Stimulated activated CD8-positive, alpha-beta memory T cell treated with anti-CD3 and anti-CD28 coated beads, Interleukin-15, amount 100 ng/mL, for 4 hours (primary cell): ENCODE results near the gene TMEM94.
"Not testable (repeated sequence)": the region's sequence is repeated elsewhere in the genome, so short reads cannot be mapped to it uniquely, and the experiment has no call there.

ENCODE experiments used
- DNase-seq, 2 donors: peaks; one replicate each; pipeline ENCODE4 v3.0.0-alpha.2; 2020; ENCODE audit warnings: low read depth in 2 of 2

The TMEM94 gene

DNA sequence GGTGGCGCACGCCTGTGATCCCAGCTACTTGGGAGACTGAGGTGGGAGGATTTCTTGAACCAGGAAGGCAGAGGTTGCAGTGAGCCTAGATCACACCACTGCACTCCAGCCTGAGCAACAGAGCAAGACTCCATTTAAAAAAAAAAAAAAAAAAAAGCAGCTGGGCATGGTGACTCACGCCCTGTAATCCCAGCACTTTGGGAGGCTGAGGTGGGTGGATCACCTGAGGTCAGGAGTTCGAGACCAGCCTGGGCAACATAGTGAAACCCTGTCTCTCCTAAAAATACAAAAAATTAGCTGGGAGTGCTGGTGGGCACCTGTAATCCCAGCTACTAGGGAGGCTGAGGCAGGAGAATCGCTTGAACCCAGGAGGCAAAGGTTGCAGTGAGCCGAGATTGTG lies 10.5 kb upstream of the TMEM94 start:
- not testable (repeated sequence) for DNase-seq

DNA sequence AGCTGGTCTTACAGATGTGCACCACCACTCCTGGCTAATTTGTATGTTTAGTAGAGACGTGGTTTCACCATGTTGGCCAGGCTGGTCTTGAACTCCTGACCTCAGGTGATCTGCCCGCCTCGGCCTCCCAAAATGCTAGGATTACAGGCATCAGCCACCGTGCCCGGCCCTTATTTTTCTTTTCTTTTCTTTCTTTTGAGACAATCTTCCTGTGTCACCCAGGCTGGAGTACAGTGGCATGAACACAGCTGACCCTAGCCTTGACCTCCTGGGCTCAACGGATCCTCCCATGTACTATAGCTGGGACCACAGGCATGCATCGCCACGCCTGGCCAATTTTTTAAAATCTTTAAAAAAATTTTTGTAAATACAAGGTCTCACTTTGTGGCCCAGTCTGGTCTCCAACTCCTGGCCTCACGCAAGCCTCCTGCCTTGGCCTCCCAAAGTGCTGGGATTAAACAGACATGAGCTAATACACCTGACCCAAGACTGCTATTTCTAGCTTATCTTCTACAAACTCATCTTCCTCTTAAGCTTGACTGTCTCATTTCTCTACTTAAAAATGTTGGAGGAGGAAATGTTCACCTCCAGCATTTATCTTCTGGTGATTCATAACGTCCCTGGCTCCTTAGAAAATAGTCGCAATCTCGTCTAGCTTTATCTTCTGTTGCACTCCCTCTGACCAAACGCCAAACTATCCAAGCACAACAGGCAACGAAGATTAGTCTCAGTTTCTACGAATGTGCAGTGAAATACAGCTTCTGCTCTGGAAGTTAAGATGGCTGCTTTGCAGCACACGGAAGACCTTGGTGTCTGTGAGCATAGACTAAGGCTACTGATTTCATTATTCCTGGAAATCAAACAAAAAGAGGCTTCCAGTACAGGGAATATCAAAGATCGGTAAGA lies 8.2 kb upstream of the TMEM94 start:
- no peak for DNase-seq

DNA sequence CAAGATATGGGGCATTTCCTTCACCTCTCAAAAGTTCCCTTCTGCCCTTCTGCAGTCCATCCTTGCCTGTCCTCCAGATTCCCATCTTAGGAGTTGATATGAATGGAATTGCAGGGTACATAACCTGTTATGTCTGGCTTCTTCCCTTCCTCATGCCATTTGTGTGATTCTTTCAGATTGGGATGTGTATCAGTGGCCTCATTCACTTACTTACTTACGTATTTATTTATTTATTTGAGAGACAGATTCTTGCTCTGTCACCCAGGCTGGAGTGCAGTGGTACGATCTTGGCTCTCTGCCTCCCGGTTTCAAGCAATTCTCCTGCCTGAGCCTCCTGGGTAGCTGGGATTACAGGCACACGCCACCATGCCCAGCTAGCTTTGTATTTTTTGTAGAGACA lies 6.2 kb upstream of the TMEM94 start:
- no peak for DNase-seq

DNA sequence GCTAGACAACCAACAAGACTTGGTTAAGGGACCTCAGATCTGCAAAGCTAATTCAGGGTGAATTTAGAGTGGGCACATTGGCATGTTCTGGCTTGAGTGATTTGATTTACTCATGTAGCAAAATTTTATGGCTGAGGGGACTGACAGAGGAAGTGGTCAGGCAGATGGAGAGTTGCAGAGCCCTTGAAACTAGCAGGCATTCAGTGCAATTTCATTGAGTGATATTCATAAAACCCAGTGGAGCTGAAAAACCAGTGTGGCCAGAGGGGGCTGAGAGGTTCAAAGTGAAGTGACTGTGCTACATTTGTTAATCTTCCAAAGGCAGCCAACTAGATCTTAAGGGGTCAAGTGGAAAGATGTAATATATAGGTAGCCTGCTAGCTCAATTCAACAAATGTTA lies 2.2 kb upstream of the TMEM94 start:
- DNase-seq, result no peak

DNA sequence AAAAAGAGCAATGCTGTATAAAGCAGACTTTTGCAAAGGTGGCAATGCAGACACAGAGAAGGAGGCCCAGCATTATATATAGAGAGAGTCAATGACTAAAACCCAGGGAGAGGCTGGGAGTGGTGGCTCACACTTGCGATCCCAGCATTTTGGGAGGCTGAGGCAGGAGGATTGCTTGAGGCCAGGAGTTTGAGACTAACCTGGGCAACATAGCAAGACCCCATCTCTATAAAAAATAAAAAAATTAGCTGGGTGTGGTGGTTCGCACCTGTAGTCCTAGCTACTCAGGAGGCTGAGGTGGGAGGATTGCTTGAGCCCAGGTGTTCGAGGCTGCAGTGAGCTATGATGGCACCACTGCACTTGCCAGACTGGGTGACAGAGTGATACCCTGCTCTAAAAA lies 1.8 kb upstream of the TMEM94 start:
- not testable (repeated sequence) for DNase-seq

DNA sequence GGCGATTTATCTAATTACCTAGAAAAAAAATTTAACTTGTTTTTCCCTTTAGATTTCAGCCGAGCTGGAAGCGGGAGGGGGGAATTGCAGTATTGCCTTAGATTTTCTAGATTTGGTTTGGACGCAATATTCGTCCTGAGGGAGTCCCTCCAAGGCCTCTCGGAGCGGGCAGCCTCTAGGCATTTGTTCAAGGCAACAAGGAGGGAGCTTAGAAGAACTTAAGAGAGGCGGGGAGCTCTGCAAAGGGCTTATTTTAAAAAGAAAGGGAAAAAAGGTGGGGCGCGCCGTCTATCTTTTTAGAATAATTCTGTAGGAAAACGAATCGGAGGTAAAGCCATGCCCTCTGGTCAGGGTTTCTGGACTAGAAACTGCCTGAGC lies 407 bp upstream of the TMEM94 start:
- no peak for DNase-seq

DNA sequence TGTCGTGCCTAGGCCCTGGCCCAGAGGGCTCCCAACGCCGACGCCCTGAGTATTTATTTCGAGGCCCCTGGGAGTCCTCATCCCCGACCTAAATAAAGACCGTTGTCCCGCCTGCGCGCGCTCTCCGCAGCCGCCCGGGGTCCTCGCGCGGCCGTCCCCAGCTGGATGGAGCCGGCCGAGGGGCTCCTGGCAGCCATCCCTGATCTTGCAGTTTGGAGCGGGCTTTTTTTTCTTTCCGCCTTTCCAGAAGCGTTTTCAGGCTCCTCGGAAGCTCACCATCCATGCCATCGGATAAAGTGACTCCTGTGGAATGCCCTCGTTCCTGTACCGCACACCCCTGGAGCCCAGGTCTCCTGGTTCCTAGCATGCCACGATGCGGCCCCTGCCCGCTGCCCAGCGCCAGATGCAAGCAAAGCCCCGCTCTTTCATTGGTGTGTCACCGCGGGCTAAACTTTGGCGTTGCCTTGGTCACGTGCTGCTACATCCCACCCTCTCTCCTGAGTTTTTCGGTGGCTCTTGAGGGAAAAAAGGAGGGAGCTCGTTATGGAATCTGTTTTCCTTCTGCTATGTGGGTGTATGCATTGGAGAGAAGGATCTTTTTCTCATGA lies 716 bp downstream of the TMEM94 start:
- no peak for DNase-seq

DNA sequence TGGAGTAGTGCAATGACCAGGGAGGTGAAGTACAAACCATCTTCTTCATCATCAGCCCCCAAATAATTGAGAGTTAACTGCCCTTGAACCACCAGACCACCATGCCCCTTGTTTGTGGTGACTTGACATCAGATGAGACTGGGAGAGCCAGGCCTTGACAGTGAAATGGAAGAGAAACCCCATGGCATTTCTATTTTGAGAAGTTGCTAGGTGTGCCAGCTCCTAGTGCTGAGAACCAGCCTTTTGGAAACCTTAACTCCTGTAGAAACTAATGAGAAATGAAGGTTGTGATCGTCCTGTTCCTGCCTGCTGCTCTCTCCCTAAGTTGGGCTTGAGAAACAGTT lies 2.8 kb downstream of the TMEM94 start:
- no peak for DNase-seq

DNA sequence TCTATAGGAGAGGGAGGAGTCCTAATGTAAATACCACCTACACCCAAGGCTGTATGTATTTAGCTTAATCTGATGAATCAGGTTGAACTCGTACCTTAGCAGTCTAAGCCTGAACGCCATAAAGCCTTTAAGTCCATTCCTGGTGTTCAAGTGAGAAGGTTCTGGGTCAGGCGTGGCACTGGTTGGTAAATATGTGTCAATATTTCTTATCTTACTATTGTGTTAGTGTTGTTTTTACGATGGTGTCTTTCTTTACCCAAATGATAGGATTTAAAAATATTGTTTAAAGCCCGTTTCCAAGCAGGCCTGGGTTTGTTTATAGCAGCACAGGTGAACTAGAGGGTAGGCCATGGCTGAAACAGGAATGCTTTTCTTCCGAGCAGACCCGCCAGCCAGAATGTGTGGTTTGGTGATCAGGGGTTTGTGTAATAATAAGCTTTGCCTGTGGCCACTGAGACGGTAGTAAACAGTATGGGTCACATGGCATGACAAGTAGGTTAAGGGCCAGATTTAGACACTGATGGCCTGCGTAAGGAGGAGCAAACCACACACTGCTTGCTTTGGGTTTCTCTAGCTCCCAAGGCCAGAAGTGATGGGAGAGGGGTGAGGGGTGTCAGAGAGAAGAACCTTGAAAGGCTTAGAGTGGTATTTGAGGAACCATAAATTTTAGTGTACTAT lies 3.3 kb downstream of the TMEM94 start:
- no peak for DNase-seq

DNA sequence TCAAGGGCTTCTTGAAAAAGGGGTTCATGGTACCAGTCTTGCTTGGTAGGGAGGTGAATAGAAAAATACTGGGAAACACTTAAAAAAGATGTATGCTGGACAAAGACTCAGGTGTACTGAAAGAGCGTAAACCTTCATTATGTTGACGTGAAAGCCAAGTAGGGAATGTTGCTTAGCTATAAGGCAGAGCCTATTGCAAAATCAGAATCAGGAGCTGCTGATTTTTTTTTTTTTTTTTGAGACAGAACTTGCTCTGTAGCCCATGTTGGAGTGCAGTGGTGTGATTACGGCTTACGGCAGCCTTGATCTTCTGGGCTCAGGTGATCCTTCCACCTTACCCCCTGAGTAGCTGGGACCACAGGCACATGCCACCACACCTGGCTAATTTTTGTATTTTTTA lies 3.9 kb downstream of the TMEM94 start:
- DNase-seq, result no peak

DNA sequence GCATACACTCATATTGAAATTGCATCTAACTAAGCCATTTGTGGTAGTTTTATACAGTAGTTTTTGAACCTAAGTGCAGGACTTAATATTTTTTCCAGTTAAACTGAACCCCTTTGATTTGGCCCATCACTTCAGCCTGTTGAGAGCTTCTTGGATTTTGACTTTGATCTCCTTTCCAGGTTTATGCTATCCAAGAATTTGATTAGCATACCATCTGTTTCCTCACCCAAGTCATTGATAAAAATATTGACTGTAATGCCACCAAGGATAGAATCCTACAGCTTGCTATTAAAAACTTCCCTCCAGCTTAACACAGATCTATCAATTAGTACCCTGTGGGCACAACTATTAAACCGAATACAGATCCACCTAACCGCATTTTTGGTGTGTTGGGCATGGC lies 7.2 kb downstream of the TMEM94 start:
- no peak for DNase-seq

DNA sequence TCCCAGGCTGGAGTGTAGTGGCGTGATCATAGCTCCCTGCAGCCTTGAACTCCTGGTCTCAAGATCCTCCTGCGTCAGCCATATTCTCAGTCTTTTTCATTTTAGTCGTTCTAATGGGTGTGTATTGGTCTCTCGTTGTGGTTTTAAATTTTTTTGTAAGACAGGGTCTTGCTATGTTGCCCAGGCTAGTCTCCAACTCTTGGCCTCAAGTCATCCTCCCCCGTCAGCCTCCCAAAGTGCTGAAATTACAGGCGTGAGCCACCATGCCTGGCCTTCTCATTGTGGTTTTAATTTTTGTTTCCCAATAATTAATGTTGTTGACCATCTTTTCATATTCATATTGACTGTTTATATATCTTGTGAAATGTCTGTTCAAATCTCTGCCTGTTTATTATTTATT lies 8.6 kb downstream of the TMEM94 start:
- no peak for DNase-seq

DNA sequence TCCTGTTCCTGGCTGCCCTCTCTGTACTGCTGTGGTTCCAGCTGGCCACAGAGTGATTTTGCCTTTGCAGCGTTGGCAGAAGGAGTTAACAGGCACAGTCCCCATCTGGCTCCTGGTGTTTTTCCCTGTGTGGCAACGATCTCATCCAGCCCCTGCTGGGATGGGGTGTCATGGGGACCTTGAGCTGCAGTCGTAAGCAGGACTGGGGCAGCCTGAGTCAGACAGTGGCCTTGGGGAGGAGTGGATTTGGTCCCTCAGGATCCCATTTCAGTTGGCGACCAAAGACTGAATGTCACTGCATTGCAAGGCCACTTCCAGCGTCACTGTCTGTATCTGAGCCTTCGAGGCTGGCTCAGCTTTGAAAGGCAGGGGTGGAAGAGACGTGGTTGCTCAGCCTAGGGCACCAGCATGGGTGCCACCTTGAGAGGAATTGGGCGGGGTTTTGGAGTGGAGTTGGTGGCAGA lies 11.9 kb downstream of the TMEM94 start:
- DNase-seq, result no peak

DNA sequence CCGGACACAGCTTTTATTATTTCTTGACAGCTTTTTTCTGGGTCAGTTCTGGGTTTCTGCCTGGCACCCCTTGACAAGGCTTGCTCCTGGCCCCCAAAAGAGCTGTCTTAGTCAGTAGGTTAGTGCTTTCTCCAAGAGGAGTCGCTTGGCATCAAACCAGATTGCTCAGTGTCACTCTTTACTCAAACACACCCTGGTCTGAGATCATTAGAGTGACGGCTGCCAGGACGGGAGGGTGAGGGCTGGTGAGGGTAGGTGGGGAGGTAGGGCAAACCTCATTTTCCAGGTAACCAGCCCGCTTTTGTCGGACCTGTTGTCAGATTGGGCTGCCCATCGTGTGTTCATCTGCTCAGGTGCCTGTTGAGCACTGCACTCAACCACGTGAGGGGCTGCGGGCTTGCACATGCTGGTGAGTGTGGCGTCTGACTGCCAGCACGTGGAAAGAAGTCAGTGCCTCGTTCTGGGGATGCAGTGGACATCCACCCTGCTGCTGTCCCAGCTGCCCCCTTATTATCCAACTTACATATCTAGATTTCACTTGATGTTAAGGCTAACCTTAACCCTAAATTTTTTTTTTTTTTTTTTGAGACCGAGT lies 12.4 kb downstream of the TMEM94 start:
- no peak for DNase-seq

DNA sequence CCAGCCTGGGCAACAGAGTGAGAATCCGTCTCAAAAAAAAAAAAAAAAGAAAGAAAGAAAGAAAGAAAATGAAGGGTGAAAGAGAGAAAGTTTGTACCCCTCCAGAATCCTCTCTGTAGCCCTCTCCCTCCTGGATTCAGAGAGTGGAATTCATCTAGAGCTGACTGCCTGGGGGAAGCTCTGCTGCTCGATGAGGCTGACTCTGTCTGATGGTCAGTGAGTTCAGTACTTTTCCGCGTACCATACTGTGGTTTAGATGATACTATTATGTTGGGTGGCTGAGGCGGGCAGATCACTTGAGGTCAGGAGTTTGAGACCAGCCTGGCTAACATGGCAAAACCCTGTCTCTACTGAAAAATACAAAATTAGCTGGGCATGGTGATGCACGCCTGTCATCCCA lies 14.8 kb downstream of the TMEM94 start:
- no peak for DNase-seq

DNA sequence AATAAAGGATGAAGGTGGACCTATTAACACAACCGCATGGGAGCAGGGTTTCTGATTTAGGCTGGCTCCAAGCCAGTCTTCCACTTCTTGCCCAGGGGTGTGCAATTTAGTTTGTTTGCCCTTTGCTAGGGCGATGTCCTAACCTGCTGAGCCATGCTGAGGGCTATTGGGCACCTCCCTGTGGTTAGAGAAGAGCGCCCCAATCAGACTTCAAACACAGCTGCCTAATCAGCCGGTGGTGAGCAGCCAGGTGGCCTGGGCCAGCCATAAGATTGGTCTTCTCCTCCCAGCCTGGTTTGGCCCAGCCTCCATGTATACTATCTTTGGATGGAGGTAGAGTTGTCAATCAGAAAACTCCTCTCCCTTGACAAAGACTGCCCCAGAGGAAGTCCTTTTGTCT lies 15.7 kb downstream of the TMEM94 start:
- DNase-seq, result no peak

DNA sequence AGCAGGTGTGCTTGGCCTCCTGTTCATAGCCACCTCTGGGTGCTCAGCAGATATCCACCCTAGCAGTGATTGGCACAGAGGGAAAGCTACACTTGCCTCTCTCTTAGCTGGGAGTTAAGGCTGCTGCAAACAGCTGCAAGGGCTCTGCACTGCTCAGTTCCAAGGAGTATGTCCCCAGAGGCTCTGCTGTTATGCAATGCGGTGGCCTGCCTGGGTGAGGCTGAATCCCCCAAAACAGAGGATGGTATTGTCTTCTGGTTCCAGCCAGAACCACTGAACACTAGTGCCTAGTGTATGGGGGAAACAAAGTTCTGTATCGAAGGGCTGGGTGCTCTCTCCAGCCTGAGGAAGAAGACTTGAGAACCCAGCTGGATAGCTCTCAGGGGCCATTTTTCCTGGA lies 16.8 kb downstream of the TMEM94 start:
- no peak for DNase-seq

DNA sequence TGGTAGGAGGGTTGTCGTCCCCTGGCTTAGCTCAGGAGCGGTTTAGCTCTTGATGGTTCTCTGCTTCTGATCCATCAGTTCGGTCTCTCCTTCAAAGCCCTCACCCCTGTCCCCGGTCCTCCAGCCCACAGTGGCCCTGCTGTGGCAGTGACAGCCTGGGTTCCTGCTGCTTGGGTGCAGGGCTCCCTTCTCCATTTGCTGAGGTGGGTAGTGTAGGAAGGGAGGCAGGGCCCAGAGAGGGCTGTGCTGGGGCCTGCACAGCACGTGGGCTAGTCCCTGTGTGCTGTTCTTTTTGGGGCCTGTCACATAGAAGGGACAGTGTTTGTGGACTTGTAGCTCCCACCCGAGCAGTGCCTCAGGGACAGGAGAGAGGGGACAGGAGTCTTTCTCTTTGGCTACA lies 18.3 kb downstream of the TMEM94 start:
- DNase-seq, result no peak

DNA sequence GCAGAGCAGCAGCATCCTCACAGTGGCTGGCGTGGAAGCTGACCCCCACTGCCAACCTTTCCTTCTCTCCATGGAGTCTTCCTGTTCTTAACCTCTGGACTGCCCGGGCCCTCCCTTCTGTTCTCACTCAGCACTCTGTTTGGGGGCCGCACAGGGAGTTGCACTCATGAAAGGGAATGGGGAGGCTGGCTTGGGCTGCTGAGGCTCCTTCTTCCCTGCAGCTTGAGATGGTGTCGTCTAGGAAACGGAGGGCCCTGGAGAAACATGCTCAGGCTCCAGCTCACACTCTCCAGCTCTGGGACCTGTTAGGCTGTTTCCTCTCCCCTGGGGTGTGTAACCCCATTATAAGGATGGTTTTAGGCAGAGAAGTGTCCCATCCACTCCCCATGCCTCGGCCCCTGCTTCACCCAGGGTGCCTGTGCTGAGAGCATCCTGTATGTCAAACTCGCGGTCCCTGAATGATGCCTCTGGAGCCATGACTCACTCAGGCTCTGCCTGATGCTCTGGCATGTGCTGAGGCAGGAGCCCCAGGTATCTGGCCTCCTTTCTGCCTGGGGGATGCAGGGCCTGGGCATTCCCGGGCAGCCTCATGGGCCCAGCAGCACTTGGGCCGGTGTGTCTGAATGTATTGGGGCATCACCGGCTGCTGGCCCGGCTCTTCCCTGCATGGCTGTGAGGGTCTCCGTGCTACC lies 18.9 kb downstream of the TMEM94 start:
- no peak for DNase-seq

DNA sequence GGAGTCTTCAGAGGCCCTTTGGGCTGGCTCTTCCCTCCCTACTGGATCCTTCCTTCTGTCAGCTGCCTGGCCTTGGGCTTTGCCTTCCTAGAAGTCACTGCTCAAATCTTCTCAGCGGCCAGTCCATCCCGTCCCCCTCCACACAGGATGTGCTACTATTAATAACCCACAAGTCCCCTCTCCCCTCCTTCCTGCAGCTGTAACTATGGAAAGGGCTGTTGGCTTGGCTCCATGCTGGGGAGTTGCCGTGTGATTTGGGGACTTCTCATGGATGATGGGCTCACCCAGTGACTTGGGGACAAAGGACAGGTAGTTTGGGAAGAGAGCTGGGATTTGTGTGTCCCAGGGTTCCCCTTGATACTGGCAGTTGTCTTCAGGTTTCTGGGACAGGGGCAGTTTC lies 19.4 kb downstream of the TMEM94 start:
- DNase-seq, result no peak

DNA sequence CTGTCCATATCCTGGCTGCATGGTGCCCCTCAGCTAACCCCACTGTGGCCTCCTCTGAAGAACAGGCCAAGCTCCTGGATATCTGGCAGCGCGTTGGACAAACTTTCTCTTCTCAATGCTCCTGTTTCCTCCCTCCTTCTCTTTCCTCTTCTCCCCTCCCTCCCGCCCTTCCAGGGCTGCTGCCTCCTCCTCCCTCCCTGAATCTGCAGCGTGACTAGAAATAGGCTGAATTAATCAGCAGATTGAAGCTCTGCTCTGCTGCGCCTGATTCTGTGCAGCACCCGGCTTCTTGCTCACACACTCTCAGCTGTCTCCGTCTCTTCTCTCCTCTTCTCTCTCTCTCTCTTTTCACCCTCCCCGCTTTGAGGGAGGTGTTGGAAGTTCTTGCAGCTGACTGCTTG lies 19.8 kb downstream of the TMEM94 start:
- no peak for DNase-seq
